WTC11 (cell line): ENCODE measurements around the gene HYAL2. TPM values are rescaled to one million over a fixed set of nuclear protein-coding genes. Genes with fewer than 3 reads are reported as not detected.
A peak's percentile ranks its signal among the peaks of the same experiment; 100 is the strongest.

Source experiments
- ATAC-seq: fragments of 200-7000 bp; cut with Tn5 transposase; 2 replicates; pipeline ENCODE4 v1.10.0; 2021; ENCODE audit warnings: mild to moderate bottlenecking, moderate library complexity
- CTCF ChIA-PET: fragments of 300-600 bp; sonication (Branson Sonifier 250); formaldehyde crosslinking; loops from one replicate; lab custom pipeline; 2021; ENCODE audit warnings: antibody characterized with exemption; lab: Charles Lee
- POLR2A ChIA-PET: fragments of 350-600 bp; sonication (Branson Sonifier 250); formaldehyde crosslinking; loops from one replicate; lab custom pipeline; 2021; ENCODE audit warnings: antibody characterized with exemption; lab: Charles Lee
- DNase-seq: peaks from one replicate; pipeline ENCODE4 v3.0.0; 2021; ENCODE audit warnings: low spot score
- H3K27ac Mint-ChIP-seq: 2 replicates; pipeline ENCODE4 v1.8.0; 2021; ENCODE audit warnings: mixed read lengths
- H3K27me3 Mint-ChIP-seq: 2 replicates; pipeline ENCODE4 v1.8.0; 2021; ENCODE audit warnings: low read depth, mild to moderate bottlenecking, moderate library complexity, mixed read lengths
- H3K36me3 Mint-ChIP-seq: 2 replicates; pipeline ENCODE4 v1.8.0; 2021; ENCODE audit warnings: mixed read lengths
- H3K4me1 Mint-ChIP-seq: 2 replicates; pipeline ENCODE4 v1.8.0; 2022; ENCODE audit warnings: mixed read lengths
- H3K4me3 Mint-ChIP-seq: 2 replicates; pipeline ENCODE4 v1.8.0; 2021; ENCODE audit warnings: mild to moderate bottlenecking, moderate library complexity, mixed read lengths
- H3K9me3 Mint-ChIP-seq: 2 replicates; pipeline ENCODE4 v1.8.0; 2021; ENCODE audit warnings: mixed read lengths
- ATF3 ChIP-seq: sonication (generic); formaldehyde crosslinking; conservative IDR thresholded peaks from 2 replicates; pipeline ENCODE4 v1.8.1; 2022; ENCODE audit warnings: mild to moderate bottlenecking, missing genetic modification reagents
- CREM ChIP-seq: sonication (generic); formaldehyde crosslinking; IDR thresholded peaks from 2 replicates; pipeline ENCODE4 v1.8.1; 2022; ENCODE audit warnings: mild to moderate bottlenecking, missing genetic modification reagents, moderate library complexity
- HMGXB4 ChIP-seq: sonication (generic); formaldehyde crosslinking; IDR thresholded peaks from 2 replicates; pipeline ENCODE4 v1.8.1; 2023; ENCODE audit warnings: mild to moderate bottlenecking, moderate library complexity, missing genetic modification reagents
- MYBL2 ChIP-seq: sonication (generic); formaldehyde crosslinking; IDR thresholded peaks from 2 replicates; pipeline ENCODE4 v1.8.1; 2023; ENCODE audit warnings: mild to moderate bottlenecking, moderate library complexity, missing genetic modification reagents
- OVOL2 ChIP-seq: fragments of 250-450 bp; sonication (Bioruptor Pico); IDR thresholded peaks from 2 replicates; pipeline ENCODE4 v1.9.0; 2021; ENCODE audit warnings: mild to moderate bottlenecking, borderline replicate concordance
- SMAD4 ChIP-seq: sonication (generic); formaldehyde crosslinking; IDR thresholded peaks from 2 replicates; pipeline ENCODE4 v1.8.0; 2022; ENCODE audit warnings: mild to moderate bottlenecking, missing genetic modification reagents
- STAT6 ChIP-seq: sonication (generic); formaldehyde crosslinking; conservative IDR thresholded peaks from 2 replicates; pipeline ENCODE4 v1.8.1; 2023; ENCODE audit warnings: mild to moderate bottlenecking, low read depth, missing genetic modification reagents, moderate library complexity
- ZNF138 ChIP-seq: sonication (generic); formaldehyde crosslinking; conservative IDR thresholded peaks from 2 replicates; pipeline ENCODE4 v1.8.1; 2022; ENCODE audit warnings: mild to moderate bottlenecking, moderate library complexity, missing genetic modification reagents
- ZNF232 ChIP-seq: sonication (generic); formaldehyde crosslinking; IDR thresholded peaks from 2 replicates; pipeline ENCODE4 v1.8.0; 2022; ENCODE audit warnings: mild to moderate bottlenecking, missing genetic modification reagents
- ZNF281 ChIP-seq: sonication (generic); formaldehyde crosslinking; IDR thresholded peaks from 2 replicates; pipeline ENCODE4 v1.8.0; 2023; ENCODE audit warnings: mild to moderate bottlenecking, missing genetic modification reagents
- ZNF532 ChIP-seq: fragments of 250-450 bp; sonication (Bioruptor Pico); IDR thresholded peaks from 2 replicates; pipeline ENCODE4 v1.9.0; 2021; ENCODE audit warnings: mild to moderate bottlenecking, borderline replicate concordance
- total RNA-seq: library from RNA; stranded (reverse); gene quantifications from 3 replicates; pipeline ENCODE4 v1.2.3, GENCODE V29; 2021
- TF ChIP-seq, protein P1 (sequence below): sonication (generic); formaldehyde crosslinking; IDR thresholded peaks from 2 replicates; pipeline ENCODE4 v1.8.0; 2022; ENCODE audit warnings: mild to moderate bottlenecking, missing genetic modification reagents
- TF ChIP-seq, protein P2 (sequence below): sonication (generic); formaldehyde crosslinking; IDR thresholded peaks from 2 replicates; pipeline ENCODE4 v1.8.0; 2022; ENCODE audit warnings: missing genetic modification reagents
- TF ChIP-seq, protein P3 (sequence below): sonication (generic); formaldehyde crosslinking; IDR thresholded peaks from 2 replicates; pipeline ENCODE4 v1.8.1; 2022; ENCODE audit warnings: mild to moderate bottlenecking, moderate library complexity, missing genetic modification reagents

HYAL2 gene
- total RNA-seq, 1 experiment from 2014 or later: 58.0 TPM

- TF ChIP-seq HMGXB4 (CRISPR knock-in tag) (no peak), CREM (CRISPR knock-in tag) (no peak), OVOL2 (no peak)
- TF ChIP-seq, all 79 proteins: peak for 0
These were observed 45.8 kb downstream of the HYAL2 start (continued) for GRCh38 chr3:50276762-50277101.

- no peaks in the 10 kb centered on the region for H3K36me3 Mint-ChIP-seq
- ATAC-seq (peak; percentile 14), DNase-seq (peak; percentile 65)
- peak overlapping the region; percentile 80 for H3K4me3 Mint-ChIP-seq
- H3K27me3 Mint-ChIP-seq: peaks cover 64% of the 10 kb centered on the region
- H3K27ac Mint-ChIP-seq: no peak overlapping the region
- ChIA-PET CTCF (interaction anchor here (0.8 to 12.5 kb wide), 12 partner anchors 11 to 139 kb away, joined by 3 to 145 read pairs (median 18); partner anchors contain the start of genes GNAI2, GNAT1, HYAL2 and HYAL3), POLR2A (interaction anchor here (0.6 to 1.5 kb wide), 4 partner anchors 16 to 137 kb away, joined by 3 to 5 read pairs (median 3); partner anchors contain the start of gene IFRD2)
- H3K4me1 Mint-ChIP-seq: peaks cover 27% of the 10 kb centered on the region
- no peaks in the 10 kb centered on the region for H3K9me3 Mint-ChIP-seq
- no peak for TF ChIP-seq MYBL2
- TF ChIP-seq ZNF532 (CRISPR knock-in tag): no peak
- TF ChIP-seq OVOL2: no peak
- no peak for TF ChIP-seq ZNF281
- no peak for TF ChIP-seq STAT6 (CRISPR knock-in tag)
- no peak for TF ChIP-seq ZNF232 (CRISPR knock-in tag)
- no peak for TF ChIP-seq ATF3 (CRISPR knock-in tag)
- TF ChIP-seq, protein P1, sequence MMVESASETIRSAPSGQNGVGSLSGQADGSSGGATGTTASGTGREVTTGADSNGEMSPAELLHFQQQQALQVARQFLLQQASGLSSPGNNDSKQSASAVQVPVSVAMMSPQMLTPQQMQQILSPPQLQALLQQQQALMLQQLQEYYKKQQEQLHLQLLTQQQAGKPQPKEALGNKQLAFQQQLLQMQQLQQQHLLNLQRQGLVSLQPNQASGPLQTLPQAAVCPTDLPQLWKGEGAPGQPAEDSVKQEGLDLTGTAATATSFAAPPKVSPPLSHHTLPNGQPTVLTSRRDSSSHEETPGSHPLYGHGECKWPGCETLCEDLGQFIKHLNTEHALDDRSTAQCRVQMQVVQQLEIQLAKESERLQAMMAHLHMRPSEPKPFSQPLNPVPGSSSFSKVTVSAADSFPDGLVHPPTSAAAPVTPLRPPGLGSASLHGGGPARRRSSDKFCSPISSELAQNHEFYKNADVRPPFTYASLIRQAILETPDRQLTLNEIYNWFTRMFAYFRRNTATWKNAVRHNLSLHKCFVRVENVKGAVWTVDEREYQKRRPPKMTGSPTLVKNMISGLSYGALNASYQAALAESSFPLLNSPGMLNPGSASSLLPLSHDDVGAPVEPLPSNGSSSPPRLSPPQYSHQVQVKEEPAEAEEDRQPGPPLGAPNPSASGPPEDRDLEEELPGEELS: peak; percentile 91
- TF ChIP-seq ZNF138: no peak
- no peak for TF ChIP-seq SMAD4 (CRISPR knock-in tag)
- TF ChIP-seq, protein P2, sequence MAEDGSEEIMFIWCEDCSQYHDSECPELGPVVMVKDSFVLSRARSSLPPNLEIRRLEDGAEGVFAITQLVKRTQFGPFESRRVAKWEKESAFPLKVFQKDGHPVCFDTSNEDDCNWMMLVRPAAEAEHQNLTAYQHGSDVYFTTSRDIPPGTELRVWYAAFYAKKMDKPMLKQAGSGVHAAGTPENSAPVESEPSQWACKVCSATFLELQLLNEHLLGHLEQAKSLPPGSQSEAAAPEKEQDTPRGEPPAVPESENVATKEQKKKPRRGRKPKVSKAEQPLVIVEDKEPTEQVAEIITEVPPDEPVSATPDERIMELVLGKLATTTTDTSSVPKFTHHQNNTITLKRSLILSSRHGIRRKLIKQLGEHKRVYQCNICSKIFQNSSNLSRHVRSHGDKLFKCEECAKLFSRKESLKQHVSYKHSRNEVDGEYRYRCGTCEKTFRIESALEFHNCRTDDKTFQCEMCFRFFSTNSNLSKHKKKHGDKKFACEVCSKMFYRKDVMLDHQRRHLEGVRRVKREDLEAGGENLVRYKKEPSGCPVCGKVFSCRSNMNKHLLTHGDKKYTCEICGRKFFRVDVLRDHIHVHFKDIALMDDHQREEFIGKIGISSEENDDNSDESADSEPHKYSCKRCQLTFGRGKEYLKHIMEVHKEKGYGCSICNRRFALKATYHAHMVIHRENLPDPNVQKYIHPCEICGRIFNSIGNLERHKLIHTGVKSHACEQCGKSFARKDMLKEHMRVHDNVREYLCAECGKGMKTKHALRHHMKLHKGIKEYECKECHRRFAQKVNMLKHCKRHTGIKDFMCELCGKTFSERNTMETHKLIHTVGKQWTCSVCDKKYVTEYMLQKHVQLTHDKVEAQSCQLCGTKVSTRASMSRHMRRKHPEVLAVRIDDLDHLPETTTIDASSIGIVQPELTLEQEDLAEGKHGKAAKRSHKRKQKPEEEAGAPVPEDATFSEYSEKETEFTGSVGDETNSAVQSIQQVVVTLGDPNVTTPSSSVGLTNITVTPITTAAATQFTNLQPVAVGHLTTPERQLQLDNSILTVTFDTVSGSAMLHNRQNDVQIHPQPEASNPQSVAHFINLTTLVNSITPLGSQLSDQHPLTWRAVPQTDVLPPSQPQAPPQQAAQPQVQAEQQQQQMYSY (CRISPR knock-in tag): peak; percentile 40
- TF ChIP-seq, protein P3, sequence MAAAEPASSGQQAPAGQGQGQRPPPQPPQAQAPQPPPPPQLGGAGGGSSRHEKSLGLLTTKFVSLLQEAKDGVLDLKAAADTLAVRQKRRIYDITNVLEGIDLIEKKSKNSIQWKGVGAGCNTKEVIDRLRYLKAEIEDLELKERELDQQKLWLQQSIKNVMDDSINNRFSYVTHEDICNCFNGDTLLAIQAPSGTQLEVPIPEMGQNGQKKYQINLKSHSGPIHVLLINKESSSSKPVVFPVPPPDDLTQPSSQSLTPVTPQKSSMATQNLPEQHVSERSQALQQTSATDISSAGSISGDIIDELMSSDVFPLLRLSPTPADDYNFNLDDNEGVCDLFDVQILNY (CRISPR knock-in tag): peak; percentile 28; the same call in 1 of the 2 replicates
These were observed 46.4 kb downstream of the HYAL2 start for GRCh38 chr3:50275996-50276761.
